ENCODE data around the gene MAML3.

DNA sequence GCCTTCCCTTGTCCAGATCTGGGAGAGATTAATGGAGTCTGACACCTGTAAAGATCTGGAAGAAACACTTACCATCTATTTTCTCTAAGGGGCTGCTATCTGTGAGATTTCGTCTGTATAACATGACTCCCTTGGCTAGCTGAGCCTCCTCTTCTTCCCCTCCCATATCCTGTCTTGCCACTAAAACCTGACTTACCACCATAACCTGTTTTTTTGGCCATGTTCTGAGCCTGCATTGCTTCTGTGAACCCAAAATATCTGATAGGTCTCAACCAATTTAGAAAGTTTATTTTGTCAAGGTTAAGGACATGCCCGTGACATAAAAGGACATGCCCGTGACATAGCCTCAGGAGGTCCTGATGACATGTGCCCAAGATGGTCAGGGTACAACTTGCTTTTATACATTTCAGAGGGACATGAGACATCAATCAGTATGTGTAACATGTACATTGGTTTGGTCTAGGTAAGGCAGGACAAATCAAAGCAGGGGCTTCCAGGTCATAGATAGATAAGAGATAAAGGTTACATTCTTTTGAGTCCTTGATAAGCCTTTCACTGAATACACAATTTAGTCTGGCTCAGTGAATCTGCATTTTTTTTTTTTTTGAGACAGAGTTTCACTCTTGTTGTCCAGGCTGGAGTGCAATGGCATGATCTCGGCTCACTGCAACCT is 476.9 kb downstream of the MAML3 start:
- no peak for TF ChIP-seq POLR2A (IDR thresholded peaks at IDR 0.05; ENCODE audit: low read length)
- no peak for TF ChIP-seq GATA1 (IDR thresholded peaks at IDR 0.05; ENCODE audit: low read depth, low read length)
